C4-2B (cell line): Measurements from ENCODE around the gene SP8.

ENCODE experiments used
- CTCF ChIP-seq: fragments of 450-650 bp; conservative IDR thresholded peaks from 2 replicates; pipeline ENCODE4 v1.5.1; 2017; ENCODE audit warnings: mild to moderate bottlenecking
- ZFX ChIP-seq: fragments of 450-650 bp; IDR thresholded peaks from 2 replicates; pipeline ENCODE4 v1.6.1; 2017

GRCh38 chr7:20786779-20787659, at the start of gene SP8:
- TF ChIP-seq CTCF (no peak), ZFX (no peak)
